EL (cell line): Measurements from ENCODE around the gene CLDN34.

Source experiments
- DNase-seq: peaks from one replicate; pipeline ENCODE4 v3.0.0-alpha.2; 2016

CLDN34 gene, protein sequence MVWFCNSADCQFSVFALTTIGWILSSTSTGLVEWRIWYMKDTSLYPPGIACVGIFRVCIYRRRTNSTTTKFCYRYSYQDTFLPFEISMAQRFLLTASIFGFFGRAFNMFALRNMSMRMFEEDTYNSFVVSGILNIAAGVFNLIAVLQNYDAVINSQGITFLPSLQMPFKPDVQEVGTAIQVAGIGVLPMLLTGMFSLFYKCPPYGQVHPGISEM

GRCh38 chrX:9966775-9967408 is at the start of gene CLDN34:
TSS of gene CLDN34 (plus strand) at chrX:9967358. CDS start at chrX:9967358, 0 bp downstream.
- DNase-seq = no peak

DNA sequence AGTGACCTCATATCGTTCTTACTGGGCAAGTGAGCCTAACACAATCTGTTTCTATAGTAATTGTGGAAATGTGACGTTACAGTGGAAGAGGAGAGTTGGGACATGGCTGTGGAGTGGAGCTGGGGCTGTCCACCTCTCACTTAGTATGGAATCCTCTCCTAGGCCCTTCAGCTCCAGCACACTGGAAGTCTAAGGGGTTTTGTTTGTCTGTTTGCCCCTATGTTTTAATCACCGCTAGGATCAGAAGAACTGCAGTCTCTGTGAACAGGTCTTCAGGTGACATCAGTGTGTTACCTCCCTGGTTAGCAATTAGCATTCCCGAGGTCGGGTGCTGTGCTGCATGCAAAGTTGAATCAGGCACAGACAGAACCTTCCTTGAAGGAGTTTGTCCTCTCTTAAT is 49.3 kb upstream of the CLDN34 start:
- no peak for DNase-seq

DNA sequence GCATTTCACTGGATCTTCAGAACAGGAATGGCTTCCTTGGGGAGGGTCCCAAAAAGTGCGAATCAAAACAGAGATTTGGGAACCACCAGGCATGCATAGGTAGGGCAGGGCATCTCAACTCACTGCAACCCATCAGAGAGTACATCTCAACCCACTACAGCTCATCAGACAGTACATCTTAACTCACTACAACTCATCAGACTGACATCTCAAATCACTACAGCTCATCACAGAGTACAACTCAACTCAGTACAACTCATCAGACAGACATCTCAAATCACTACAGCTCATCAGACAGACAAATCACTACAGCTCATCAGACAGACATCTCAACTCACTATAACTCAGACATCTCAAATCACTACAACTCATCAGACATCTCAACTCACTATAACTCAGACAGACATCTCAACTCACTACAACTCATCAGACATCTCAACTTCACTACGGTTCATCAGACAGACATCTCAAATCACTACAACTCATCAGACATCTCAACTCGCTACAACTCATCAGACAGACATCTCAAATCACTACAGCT is 47.5 kb upstream of the CLDN34 start:
- no peak for DNase-seq

GRCh38 chrX:9921407-9921806 is 45.8 kb upstream of the CLDN34 start:
- no peak for DNase-seq

DNA sequence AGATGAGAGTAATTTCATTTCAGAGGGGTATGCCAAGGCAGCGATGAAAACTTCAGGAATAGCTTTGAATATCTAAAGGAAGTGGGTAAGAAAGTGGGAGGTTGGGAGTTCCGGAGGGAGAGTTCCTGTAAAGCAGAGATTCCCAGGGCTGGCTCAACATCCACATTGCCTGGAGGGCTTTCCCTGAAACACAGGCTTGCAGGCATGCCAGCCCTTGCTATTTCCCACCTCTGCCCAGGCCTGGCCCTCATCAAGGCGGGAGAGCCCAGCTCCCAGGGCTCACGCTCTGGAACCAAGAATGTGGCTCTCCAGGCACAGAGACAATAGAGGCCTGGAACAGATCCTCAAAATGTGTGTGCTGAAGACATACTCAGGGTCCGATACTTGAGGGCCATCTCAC is 43.8 kb upstream of the CLDN34 start:
- DNase-seq = no peak

DNA sequence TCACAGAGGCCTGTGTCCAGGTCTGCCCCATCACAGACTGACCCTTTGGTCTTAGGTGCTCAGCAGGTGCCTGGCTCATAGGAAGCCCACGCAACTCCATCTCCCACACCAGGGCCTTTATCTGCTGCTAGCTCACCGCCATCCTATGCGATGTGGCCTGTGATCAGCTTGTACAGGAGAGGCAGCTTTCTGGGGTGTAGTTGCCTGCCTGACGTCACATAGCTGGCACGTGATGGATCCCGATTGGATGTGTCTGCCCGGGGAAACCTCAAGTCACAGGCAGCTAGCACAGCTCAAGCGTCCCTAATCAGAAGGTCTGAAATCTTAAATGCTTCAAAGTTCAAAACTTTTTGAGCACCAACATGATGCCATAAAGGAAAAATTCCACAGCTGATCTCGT is 41.2 kb upstream of the CLDN34 start:
- DNase-seq = no peak

DNA sequence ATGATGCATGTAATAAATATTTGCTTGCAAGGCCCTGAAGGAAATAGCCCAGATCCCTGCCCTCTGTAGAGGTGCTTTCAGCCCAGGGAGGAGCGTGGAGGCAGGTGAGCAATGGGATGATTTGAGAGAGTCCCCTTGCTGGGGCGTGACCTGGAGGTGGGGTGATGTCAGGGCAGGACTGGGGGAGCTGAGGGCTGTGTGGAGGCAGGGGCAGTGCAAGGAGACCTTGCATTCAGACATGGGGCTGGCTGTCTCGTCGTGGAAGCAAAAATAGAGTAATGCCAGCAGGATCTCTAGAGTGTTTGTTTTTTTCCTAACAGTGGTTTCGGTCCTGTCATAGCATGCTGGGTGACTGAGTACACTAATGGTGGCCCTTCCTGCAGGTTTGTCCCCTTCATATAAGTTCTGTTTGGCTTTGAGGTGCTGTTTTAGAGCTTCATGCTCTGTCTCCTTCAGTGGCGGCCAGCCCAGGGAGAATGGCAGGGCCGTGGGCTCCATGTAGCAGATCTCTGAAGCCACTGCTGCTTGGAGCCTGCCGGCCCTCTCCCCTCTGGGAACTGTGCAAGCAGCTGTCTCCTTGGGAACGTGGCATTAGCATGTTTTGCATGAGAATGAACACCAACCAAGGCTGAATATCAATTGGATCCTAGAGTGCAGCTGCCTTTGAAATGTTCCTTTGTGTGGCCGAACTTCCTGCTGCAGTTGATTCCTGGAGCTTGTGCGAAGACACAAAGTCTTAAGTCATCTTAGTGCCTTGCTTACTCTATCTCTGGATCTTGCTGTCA is 39.3 kb upstream of the CLDN34 start:
- no peak for DNase-seq

DNA sequence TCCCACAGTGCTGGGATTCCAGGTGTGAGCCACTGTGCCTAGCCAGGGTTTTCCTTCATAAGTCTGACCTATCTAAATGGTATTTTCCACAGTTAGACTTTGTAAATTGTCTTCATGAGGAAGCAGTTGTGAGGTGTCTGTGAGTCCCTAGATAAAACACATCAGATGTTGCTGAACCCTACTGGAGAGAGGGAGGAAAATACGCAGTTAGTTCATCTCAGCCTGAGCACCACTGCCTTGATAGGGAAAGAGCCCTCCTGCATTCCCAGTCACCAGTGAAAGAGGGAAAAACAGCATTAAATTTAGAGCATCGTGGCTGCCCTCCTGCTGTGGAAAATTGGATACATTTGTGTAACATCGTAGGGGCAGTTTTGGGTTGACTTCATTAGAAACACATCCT is 31.7 kb upstream of the CLDN34 start:
- DNase-seq = no peak

DNA sequence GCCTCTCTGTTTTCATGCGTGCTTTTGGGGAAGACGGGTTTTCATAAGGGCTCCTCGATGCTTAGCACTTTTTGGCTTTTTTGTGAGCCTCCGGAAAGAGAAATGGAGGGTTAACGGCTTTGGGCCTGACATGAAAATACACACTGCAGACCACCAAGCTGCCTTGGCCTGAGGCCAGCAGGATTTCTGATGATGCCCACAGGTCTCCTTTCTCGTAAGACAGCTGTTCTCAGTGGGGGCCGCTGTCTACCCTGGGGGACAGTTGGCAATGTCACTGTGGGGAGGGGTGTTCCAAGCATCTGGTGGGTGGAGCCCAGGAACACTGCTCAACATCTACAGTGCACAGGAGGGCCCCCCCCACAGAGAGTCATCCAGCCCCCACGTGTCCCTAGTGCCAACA is 29.4 kb upstream of the CLDN34 start:
- DNase-seq = no peak

DNA sequence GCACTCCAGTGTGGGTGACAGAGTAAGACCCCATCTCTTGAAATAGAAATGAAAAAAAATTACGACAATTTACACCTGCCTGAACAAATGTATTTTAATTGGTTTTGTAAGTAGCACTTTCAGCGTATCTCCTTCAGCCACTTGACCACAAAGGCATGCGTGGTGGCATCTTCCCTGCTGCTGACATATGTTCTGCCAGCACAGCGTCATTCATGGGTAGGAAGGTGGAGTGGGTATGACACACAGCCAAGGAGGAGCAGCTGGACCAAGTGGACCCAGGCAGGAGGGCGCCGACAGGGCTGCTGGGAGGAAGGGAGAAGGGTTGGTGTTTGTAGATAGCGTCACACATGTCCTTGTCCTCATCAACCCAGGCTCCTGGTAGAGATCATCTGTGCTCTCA is 28.6 kb upstream of the CLDN34 start:
- DNase-seq = no peak

DNA sequence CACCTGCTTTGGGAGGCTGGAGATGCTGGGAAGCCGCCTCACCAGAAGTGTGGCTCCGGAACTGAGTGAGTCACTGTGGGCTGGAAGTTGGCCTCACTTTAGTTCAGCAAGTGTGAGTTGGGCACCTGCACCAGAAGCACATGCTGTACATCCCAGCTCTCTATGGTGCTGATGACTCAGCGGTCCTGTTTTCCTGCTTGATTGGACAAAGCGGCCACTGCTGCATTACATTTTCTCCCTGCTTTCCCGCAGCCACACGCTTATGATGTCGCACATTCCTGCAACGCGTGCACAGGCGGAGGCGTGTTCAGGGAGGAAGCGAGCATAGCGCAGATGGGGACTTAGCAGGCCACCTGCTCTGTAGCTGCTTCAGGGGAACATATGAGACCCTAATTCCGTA is 26.7 kb upstream of the CLDN34 start:
- peak; percentile 40 for DNase-seq

DNA sequence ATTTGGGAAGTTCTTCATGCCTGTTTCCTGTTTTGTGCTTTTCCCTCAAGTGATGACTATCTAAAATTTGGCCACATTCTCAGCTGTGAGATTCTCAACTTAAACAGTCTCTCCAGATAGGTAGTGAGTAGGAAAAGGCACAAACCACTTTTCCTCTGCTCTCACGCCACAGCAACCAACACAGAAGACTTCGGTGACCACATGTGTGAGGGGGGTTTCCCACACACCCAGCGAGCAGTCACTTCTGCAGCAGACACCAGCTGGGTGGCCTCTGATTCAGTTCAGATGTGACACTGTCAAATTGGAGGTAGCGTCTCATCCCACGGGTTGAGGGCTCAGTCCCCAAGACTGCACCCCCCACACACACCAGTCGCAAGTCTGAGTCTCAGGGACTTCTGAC is 25.1 kb upstream of the CLDN34 start:
- no peak for DNase-seq

- DNase-seq = no peak
These were observed 23.7 kb upstream of the CLDN34 start for GRCh38 chrX:9943420-9943819.

DNA sequence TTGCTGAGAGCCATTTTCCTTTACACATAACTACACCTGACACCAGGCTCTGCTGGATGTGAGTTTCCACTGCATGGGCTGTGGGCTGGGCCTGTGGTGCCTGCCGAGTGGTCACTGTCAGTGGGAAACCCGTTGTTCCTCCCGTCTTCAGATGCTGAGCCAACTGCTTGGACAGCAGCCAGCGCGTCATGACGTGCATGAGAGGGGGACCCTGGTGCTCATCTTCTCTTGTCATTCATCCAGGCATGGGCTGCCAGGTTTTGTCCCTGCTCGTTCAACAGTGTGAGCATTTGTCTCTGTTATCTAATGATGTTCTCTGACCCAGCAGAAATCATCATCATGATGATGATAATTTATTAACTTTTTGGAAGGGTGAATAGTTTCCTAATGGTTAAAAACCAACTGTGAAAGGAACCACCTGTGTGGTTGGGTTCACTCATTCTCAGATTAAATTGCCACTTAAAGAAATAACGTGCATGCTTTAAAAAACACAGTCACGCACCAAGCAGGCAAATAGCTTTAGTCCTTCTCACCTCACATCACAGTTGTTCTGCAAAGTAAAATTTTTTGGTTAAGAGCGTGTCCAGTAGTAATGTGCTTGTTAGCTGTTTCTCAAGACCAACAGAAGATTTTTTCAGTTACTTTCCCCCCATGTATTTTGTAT is 19.9 kb upstream of the CLDN34 start:
- DNase-seq = no peak

DNA sequence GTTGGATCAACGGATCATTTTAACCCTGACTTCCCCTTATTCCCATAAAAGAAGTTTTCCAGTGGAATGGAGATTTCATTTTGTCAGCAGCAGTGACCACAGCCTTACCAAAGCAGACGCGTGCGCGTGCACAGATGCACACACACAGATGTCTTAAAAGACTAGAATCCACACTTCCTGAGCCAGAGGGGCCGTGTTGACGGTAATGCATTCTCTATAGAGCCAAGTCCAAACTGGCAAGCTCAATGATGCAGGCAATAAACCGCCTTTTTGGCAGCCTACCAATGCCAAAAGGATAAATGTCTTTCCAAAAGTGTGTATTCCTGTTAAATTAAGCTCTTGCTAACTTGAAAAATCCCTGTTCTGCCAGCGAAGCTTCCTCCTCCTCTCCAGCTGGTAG is 18.8 kb upstream of the CLDN34 start:
- no peak for DNase-seq

GRCh38 chrX:9952300-9952699 is 14.9 kb upstream of the CLDN34 start:
- no peak for DNase-seq

DNA sequence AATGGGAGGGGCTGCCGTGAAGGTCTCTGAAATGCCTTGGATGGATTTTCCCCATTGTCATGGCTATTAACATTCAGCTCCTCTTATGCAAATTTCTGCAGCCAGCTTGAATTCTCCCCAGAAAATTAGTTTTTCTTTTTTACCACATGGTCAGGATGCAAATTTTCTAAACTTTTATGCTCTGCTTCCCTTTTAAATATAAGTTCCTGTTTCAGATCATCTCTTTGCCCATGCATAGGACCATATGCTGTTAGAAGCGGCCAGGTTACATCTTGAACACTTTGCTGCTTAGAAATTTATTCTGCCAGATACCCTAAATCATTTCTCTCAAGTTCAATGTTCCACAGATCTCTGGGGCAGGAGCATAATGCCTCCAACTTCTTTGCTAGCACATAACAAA is 13.8 kb upstream of the CLDN34 start:
- DNase-seq = no peak

DNA sequence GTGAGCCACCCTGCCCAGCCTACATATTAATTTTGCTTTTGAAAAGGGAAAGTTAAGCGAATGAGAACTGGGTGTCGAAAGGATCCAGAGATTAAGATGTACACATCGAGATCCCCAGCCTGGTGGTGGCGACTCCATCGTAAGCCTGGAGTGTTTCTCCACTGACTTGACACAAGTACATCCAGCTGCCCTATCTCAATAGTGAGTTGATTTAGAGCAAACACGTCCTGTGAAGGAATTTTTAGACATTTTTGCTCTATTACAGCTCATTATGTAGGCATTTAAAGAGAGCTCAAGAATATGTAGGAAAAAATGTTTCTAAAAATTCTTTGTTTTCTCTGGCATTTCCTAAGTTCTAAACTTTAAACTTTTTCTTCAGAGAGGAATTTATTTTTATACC is 11.7 kb upstream of the CLDN34 start:
- DNase-seq = peak; percentile 54

DNA sequence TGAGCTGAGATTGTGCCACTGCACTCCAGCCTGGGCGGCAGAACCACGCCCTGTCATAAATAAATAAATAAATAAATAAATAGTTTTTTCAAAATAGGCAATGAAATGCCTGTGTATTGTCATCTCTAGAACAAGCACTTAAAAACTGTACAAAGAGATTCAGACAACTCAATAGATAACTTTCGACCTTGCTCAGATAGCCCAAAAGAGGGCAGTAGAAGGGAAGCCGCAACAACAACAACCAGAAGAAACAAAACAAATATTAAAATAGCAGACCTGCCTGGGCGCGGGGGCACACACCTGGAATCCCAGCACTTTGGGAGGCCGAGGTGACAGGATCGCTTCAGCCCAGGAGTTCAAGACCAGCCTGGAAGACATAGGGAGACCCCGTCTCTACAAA is 9.4 kb upstream of the CLDN34 start:
- no peak for DNase-seq

GRCh38 chrX:9958183-9958582 is 9.0 kb upstream of the CLDN34 start:
- DNase-seq = no peak

DNA sequence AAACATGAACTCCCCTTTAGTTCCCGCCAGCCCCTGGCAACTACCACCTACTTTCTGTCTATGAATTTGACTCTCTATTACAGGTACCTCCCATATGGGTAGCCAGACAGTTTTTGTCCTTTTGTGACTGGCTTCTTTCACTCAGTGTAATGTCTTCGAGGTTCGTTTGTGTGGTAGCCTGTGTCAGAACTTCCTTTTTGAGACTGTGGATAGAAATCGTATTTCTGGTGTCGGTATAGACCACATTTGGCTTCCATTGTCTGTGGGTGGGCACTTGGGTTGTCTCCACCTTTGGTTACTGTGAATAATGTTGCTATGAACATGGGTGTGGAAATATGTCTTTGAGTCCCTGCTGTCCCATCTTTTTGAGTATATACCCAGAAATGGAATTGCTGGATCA is 5.4 kb upstream of the CLDN34 start:
- DNase-seq = no peak

- DNase-seq = no peak
These were observed 10.5 kb downstream of the CLDN34 start for GRCh38 chrX:9977635-9978034.

DNA sequence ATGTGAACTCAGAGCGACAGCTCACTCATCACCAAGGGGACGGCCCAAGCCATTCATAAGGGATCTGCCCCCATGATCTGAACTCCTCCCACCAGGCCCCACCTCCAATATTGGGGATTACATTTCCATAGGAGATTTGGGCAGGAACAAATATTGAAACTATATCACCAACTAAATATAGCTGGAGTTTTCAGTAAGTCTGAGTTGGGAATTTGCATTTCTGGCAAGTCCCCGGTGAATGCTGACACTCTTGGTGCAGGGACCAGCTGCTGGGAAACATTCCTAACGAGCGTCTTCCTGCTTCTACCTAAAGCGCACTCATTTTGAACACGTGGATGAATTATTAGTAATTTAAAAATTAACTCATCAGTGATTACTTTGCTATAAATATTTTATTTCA is 13.2 kb downstream of the CLDN34 start:
- DNase-seq = no peak

DNA sequence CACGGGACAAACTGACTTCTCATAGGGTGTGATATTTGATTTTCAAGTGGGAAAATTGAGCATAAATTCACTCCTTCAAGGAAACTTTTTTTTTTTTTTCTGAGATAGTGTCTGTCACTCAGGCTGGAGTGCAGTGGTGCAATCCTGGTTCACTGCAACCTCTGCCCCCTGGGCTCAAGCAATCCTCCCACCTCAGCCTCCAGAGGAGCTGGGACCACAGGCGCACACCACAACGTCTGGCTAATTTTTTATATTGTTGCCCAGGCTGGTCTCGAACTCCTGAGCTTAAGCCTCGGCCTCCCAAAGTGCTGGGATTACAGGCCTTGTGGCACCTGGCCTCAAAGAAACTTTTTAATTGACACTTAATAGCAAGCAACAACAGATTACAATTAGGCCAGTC is 13.8 kb downstream of the CLDN34 start:
- DNase-seq = no peak
